ENCODE results near the gene TMEM108.

TMEM108 gene

GRCh38 chr3:133238015-133238414, 199.8 kb downstream of the TMEM108 start:
- no peak for DNase-seq

- DNase-seq: no peak
Observed at GRCh38 chr3:133246119-133246518, 207.9 kb downstream of the TMEM108 start.

- no peak for DNase-seq
Observed at GRCh38 chr3:133246773-133247172, 208.6 kb downstream of the TMEM108 start.

DNA sequence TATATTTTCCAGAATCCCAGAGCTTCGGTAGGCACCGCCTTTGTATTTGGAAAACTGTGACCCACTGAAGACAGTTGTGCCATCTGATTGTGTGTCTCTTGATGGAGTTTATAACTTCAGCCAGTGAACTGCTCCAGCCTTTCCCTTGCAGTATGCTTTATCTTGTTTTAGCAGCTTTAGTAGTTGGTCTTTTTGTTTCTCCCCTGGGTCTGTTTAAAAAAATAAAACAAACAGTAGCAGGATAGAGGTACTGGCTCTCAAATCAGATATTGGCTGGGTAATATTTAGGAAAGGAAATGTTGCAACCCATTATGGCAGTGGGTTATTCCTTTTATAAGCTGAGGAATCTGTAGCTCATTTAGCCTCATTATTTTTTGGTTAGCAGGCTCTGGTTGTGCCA, 210.2 kb downstream of the TMEM108 start:
- no peak for DNase-seq

- no peak for DNase-seq
Observed at GRCh38 chr3:133249490-133249889, 211.3 kb downstream of the TMEM108 start.

DNA sequence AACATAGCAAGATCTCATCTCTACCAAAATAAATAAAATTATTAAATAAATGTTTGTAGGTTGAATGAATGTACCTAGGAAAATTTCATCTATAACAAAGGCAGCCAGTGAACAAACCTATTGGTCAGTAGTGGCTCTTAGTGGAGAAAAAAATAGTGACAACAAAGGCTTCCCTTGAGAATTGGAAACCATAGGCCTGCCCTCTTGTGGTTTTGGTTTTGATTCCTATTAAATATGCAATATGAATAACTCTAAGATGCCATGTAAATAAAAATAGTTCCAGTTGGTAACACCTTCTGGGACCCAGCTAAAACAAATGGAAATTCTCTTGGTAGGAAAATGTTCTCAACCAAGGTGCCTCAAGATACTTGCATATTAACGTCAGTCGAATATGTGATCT, 216.0 kb downstream of the TMEM108 start:
- DNase-seq: no peak

GRCh38 chr3:133254716-133255115, 216.5 kb downstream of the TMEM108 start:
- DNase-seq: no peak

DNA sequence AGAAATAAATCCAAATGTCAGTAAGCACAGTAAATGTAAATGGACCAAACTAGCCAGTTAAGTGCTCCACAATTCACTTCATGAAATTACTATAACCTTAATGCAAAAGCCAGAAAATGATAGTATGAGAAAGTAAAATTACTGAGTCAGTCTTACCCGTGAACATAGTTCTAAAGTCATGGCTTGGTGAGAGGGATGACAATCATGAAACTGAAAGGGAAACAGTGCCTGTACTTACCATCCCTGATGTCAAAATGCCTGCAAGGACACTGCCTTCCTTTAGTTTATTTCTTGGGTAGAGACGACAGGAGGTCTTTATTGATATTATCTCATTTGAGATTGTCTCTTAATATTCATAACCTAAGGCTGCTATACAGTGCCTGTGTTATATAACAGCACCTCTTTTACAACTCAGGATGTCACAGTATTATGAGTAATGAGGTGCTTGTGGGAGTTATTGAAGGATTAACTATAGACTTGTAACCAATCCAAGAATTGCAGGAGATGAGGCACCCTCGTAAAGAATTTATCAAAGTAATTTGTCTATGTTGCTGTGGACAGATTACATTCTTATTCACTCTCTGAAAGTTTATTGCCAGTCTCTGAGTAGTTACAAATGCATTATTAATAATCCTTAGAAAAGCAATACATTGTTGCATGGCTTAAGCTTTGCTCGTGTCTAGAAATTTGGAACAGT, 218.7 kb downstream of the TMEM108 start:
- DNase-seq: no peak

DNA sequence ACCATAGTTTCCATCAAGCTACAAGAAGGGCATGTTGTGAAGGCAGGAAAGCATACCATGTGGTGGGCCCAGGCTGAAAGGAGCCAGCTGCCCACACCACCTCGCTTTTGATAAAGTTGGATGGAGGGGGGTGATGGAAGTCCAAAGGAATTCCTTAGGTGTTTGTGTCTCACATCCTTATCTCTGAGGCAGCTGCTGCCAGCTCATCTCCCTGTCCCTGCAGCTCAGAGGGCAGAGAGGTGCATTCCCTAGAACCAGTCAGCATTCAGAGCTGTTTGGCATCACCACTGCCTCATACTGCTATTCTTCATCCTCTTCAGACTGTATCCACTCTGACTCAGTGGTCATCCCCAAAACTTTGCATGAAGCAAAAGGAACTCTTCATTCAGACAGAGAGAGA, 220.2 kb downstream of the TMEM108 start:
- no peak for DNase-seq

GRCh38 chr3:133259767-133260166, 221.6 kb downstream of the TMEM108 start:
- DNase-seq: no peak

- no peak for DNase-seq
Observed at GRCh38 chr3:133262333-133262732, 224.1 kb downstream of the TMEM108 start.

GRCh38 chr3:133264920-133265319, 226.7 kb downstream of the TMEM108 start:
- DNase-seq: no peak

DNA sequence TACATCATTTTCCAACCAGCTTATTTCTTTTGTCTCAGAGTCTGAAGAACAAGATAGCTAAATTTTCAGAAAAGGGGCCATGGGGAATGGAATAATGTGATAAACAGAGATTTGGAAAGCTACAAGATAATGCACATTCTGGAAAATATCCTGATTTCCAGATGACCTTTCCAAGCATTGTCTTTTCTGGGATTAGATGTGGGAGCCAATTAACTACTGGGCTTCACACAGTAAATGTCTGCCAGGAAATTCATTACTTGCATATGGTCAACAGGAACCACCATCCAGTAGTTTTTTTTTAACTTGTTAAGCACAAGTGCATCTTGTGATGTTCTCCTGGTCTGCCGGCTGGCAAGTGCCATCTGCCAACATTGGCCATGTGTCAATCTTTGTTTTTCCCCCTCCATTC, 230.5 kb downstream of the TMEM108 start:
- DNase-seq: no peak

DNA sequence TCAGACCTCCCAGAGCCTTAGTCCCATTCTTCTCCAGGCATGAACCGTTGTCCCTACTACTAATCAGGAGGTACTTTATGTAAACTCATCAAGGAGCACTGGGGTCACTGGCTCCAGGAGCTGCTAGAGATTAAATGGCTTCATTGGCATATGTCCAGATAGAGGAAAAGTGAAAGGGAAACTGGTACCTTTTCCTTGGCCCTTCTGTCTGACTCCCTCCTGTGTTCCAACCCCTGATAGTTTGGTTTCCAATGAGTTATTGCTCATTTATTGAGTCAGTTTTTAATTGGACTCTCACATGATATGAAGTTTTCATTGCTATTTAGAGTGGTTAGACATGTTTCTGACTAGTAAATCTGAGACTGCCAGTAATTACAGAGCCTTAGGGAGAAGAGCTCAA, 231.2 kb downstream of the TMEM108 start:
- no peak for DNase-seq

DNA sequence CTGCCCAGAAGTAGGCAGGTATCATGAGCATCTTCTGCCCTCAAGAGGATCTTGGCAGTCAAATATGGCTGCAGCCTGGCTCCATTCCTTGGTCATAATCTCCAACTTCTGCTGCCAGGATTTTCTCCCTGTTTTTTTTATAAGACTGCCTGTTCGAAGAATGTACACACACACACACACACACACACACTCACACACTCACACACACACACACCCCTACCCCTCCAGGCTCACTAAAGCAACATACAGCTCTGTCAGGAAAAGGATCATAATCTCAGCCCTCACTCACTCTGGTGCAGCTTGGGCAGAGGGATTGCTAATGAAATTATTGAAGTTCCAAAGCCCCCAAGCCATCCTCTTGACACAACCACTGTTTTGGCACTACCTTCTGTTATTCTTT, 232.4 kb downstream of the TMEM108 start:
- no peak for DNase-seq

DNA sequence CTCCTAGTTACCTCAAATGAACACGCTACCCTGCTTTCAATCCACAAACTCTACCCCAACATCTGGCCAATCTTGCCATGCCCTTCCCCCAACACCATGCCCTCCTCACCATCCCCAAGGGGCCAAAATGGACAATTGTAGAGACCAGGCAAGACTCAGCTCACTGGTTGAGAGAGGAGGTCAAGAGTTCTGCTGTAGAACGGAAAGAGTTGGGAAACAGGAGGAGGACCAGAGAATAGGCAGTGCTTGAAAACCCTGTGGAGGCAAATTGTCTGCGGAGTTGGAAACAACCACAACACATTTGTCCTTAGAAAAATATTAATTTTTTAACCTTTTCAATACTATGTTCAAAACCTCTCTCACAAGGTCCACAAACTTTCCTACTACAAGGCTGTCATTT, 232.9 kb downstream of the TMEM108 start:
- DNase-seq: no peak

DNA sequence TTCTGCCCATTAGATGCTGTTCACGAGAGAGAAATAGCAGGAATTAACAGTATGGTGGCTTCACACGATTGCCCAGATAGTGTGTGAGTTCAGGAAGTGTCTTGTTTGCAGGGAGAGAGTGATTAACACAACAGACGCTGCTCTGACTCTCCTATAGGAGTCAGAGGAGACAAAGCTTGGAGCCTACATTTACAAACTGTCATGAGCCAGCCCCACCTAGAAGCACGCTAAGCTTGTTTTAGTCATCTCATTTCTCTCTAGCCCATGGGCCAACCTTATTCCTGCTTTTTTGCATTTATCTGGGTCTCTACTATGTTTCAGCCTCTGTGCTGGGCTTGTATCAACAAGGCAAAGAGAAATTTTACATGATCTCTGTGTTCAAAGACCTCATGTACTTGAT, 233.3 kb downstream of the TMEM108 start:
- DNase-seq: no peak

DNA sequence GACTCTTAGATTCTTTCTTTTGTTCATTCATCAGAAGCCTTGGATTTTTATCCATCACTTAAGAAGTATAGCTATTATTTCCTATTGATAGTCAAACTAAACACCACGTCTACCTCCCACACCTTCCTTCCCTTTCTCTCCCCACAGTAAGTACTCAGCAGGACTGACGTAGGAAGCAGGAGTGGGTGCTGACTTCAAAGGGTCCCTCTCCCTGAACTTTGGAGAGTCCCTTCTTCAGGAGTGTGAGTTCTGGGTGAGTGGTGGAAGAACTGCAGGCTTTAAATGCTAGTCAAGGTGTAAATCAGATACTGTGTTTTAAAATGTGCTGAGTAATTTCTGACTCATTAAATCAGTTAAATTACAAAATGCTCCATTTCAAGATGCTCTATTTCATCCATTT, 235.2 kb downstream of the TMEM108 start:
- DNase-seq: no peak

- DNase-seq: no peak
Observed at GRCh38 chr3:133274477-133274876, 236.3 kb downstream of the TMEM108 start.

GRCh38 chr3:133276594-133276993, 238.4 kb downstream of the TMEM108 start:
- DNase-seq: no peak

GRCh38 chr3:133277813-133278212, 239.6 kb downstream of the TMEM108 start:
- no peak for DNase-seq

- DNase-seq: no peak
Observed at GRCh38 chr3:133278260-133279043, 240.3 kb downstream of the TMEM108 start.

- DNase-seq: no peak
Observed at GRCh38 chr3:133280586-133280985, 242.4 kb downstream of the TMEM108 start.

DNA sequence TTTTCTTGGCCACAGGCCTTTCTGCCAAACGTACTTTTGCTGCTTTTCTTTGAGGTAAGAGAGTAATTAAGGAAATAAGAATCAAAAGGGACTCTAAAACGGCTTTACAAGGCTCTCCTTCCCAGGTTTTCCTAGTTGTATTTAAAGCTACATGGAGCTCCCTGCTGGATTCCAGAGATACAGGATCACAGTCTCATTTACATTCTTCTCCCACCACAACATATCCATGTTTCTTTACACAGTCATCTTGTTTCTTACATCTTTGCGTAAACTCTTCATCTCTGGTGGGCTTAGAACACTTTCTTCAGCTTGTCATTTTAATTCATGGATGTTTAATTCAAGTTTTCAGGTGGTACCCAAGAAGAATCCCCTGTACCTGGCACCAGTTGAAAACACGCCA, 244.0 kb downstream of the TMEM108 start:
- DNase-seq: no peak
